Measurements from ENCODE around the gene ADAMTS5. TPM values are rescaled to one million over a fixed set of nuclear protein-coding genes. Genes with fewer than 3 reads are reported as not detected.

ADAMTS5 gene
- total RNA-seq, 6 experiments from 2014 or later: 5.5 to 13.7 (median 6.7) TPM

DNA sequence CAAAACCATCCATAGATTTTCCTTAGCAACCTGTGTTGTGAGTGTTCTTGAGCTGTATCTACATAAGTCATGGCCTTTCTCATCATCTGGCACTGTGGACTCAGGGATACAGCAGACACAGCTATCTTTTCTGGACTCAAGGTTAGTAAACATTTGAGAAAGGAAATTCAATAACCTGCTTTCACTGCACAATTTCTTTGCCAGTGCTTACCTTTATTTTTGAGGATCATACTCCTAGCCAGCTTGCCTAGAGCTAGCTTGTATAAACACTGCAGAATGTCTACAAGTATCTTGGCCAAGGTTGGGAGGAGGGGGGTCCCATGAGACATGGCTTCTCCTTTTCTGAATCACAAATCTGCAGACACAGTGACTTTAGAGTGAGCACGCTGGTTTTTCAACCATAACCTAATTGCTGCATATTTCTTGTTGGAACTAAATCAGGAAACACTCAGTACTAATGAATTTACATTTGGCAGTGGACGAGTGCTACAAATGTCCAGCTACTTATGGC lies 27.2 kb downstream of the ADAMTS5 start:
- TF ChIP-seq, protein P1, sequence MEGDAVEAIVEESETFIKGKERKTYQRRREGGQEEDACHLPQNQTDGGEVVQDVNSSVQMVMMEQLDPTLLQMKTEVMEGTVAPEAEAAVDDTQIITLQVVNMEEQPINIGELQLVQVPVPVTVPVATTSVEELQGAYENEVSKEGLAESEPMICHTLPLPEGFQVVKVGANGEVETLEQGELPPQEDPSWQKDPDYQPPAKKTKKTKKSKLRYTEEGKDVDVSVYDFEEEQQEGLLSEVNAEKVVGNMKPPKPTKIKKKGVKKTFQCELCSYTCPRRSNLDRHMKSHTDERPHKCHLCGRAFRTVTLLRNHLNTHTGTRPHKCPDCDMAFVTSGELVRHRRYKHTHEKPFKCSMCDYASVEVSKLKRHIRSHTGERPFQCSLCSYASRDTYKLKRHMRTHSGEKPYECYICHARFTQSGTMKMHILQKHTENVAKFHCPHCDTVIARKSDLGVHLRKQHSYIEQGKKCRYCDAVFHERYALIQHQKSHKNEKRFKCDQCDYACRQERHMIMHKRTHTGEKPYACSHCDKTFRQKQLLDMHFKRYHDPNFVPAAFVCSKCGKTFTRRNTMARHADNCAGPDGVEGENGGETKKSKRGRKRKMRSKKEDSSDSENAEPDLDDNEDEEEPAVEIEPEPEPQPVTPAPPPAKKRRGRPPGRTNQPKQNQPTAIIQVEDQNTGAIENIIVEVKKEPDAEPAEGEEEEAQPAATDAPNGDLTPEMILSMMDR (IDR thresholded peaks at IDR 0.05): no peak
- H3K4me1 Mint-ChIP-seq (ENCODE audit: low read depth): peaks cover 52% of the 10 kb centered on the region
- H3K9me3 Mint-ChIP-seq: no peaks in the 10 kb centered on the region
- peak; percentile 71 for DNase-seq
- no peak overlapping the region for H3K4me3 Mint-ChIP-seq
- no peaks in the 10 kb centered on the region for H3K27me3 Mint-ChIP-seq (ENCODE audit: insufficient read depth)
- peak overlapping the region; percentile 86 for H3K27ac Mint-ChIP-seq
- H3K36me3 Mint-ChIP-seq (ENCODE audit: low read depth): peaks cover 10% of the 10 kb centered on the region; the same call in 1 of the 2 replicates

DNA sequence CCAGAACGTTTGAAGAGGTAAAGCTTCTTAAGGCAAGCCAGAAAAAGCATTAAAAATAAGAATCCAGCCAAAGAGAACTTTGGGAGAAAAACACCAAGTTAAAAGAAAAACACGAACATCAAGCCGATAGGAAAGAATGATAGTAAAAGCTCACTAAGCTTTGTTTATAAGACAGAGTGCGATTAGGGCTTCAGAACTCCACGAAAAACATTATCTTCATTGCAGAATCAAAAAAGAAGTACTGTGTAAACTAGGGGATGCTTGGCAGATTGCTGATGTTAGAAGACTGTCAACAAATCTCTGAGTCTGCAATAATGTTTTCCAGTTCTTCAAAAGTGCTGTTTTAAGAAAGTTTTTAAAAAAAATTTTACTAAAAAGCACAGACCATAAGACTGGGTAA lies 30.2 kb downstream of the ADAMTS5 start:
- Mint-ChIP-seq H3K27me3 (ENCODE audit: insufficient read depth) (no peaks in the 10 kb centered on the region; the same call in 1 of the 2 replicates), H3K4me3 (0 out of 2 replicates have a peak overlapping the region, but pooled peaks have one; percentile 2), H3K27ac (no peak overlapping the region), H3K4me1 (ENCODE audit: low read depth) (peaks cover 47% of the 10 kb centered on the region), H3K36me3 (ENCODE audit: low read depth) (peaks cover 4% of the 10 kb centered on the region; the same call in 1 of the 2 replicates), H3K9me3 (no peaks in the 10 kb centered on the region)
- TF ChIP-seq, protein P1 (IDR thresholded peaks at IDR 0.05): no peak
- no peak for DNase-seq

DNA sequence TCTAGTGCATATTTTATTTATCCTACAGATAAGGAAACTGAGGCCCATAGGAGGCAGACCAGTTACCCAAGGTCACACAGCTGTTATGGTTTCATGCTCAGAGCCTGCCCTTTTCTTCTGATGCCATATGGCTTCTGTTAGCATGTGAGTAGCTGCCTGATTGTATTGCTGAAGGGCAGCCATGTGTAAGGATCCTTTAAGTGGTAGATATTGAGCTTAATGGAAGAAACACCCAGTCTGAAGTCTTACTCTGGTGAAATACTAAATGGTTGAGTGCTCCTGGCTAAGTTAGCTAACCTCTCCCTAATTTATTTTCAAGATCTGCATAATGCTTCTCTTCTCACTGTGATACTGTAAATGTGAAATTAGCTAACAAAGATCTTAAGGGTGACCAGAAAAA lies 30.9 kb downstream of the ADAMTS5 start:
- Mint-ChIP-seq H3K27ac (no peak overlapping the region), H3K27me3 (ENCODE audit: insufficient read depth) (no peaks in the 10 kb centered on the region; the same call in 1 of the 2 replicates), H3K4me1 (ENCODE audit: low read depth) (peaks cover 43% of the 10 kb centered on the region), H3K4me3 (no peak overlapping the region), H3K36me3 (ENCODE audit: low read depth) (peaks cover 4% of the 10 kb centered on the region; the same call in 1 of the 2 replicates), H3K9me3 (no peaks in the 10 kb centered on the region)
- TF ChIP-seq, protein P1 (IDR thresholded peaks at IDR 0.05): no peak
- DNase-seq: no peak

DNA sequence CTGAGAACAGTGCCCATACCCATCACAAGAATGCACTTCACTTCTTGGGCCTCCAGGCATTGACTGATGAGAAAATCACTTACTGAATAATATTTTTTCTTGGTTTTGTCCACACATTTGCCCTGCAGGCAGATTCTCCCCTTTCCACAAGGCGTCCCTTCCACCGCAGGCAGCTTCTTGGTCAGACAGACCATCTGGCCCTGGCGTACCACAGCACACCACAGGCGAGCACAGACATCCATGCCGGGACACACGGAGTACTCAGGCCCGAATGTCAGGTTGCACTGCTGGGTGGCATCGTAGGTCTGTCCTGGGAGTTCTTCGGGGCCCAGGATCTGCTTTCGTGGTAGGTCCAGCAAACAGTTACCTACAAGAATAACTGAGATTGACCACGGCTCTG lies 32.5 kb downstream of the ADAMTS5 start:
- Mint-ChIP-seq H3K27ac (no peak overlapping the region), H3K4me1 (ENCODE audit: low read depth) (peaks cover 27% of the 10 kb centered on the region), H3K27me3 (ENCODE audit: insufficient read depth) (no peaks in the 10 kb centered on the region; the same call in 1 of the 2 replicates), H3K9me3 (no peaks in the 10 kb centered on the region), H3K4me3 (no peak overlapping the region), H3K36me3 (ENCODE audit: low read depth) (peaks cover 4% of the 10 kb centered on the region; the same call in 1 of the 2 replicates)
- TF ChIP-seq, protein P1 (IDR thresholded peaks at IDR 0.05): no peak
- no peak for DNase-seq

DNA sequence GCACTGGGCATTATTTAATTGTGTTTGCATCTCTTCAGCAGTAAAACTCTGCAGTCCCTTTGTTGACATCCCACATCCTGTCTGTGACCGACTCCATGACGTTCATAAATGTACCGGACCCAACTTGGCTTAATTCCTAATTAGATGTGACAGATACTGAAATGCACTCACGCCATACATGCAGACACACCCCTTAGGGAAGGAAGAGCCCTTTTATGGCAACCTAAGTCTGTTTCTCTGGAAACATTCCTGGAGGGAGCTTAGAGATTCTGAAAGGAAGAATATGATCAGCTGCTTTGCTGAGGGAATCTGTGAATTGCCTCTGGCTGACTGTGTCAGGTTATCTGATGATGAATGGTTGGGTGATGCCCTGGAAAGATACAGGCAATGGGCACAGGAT lies 33.4 kb downstream of the ADAMTS5 start:
- TF ChIP-seq, protein P1 (IDR thresholded peaks at IDR 0.05): no peak
- no peaks in the 10 kb centered on the region for H3K36me3 Mint-ChIP-seq (ENCODE audit: low read depth)
- peak overlapping the region; percentile 58; the same call in 1 of the 2 replicates for H3K27ac Mint-ChIP-seq
- H3K4me1 Mint-ChIP-seq (ENCODE audit: low read depth): peaks cover 18% of the 10 kb centered on the region
- no peaks in the 10 kb centered on the region for H3K9me3 Mint-ChIP-seq
- peak; percentile 38 for DNase-seq
- no peak overlapping the region for H3K4me3 Mint-ChIP-seq
- H3K27me3 Mint-ChIP-seq (ENCODE audit: insufficient read depth): no peaks in the 10 kb centered on the region; the same call in 1 of the 2 replicates
